Stimulated activated CD8-positive, alpha-beta memory T cell treated with anti-CD3 and anti-CD28 coated beads, Interleukin-7, amount 100 ng/mL, for 4 hours (primary cell): ENCODE measurements around the gene IL1RAPL2.
"Not testable (repeated sequence)": the region's sequence is repeated elsewhere in the genome, so short reads cannot be mapped to it uniquely, and the experiment has no call there.

ENCODE experiments used
- DNase-seq, 2 donors: peaks; one replicate each; pipeline ENCODE4 v3.0.0-alpha.2; 2020; ENCODE audit warnings: low read depth in 2 of 2

IL1RAPL2 gene

GRCh38 chrX:105803891-105804290, 1237.9 kb downstream of the IL1RAPL2 start:
- DNase-seq, result no peak

- not testable (repeated sequence) for DNase-seq
Measured at GRCh38 chrX:105805655-105806054, 1239.7 kb downstream of the IL1RAPL2 start.

GRCh38 chrX:105816517-105816916, 1250.5 kb downstream of the IL1RAPL2 start:
- DNase-seq, result no peak
